ENCODE results near the gene BAAT.

Gene BAAT

GRCh38 chr9:101326501-101326900 is 58.3 kb downstream of the BAAT start:
- no peak overlapping the region for H3K4me3 ChIP-seq (ENCODE audit: low read depth, low read length)
- no peak for TF ChIP-seq CTCF (IDR thresholded peaks at IDR 0.05; ENCODE audit: low read depth, low read length)

- TF ChIP-seq CTCF (IDR thresholded peaks at IDR 0.05; ENCODE audit: low read depth, low read length) = no peak
- no peak overlapping the region for H3K4me3 ChIP-seq (ENCODE audit: low read depth, low read length)
Measured at GRCh38 chr9:101326035-101326434, 58.8 kb downstream of the BAAT start.

- no peak for TF ChIP-seq CTCF (IDR thresholded peaks at IDR 0.05; ENCODE audit: low read depth, low read length)
- H3K4me3 ChIP-seq (ENCODE audit: low read depth, low read length) = no peak overlapping the region
Measured at GRCh38 chr9:101325053-101325452, 59.8 kb downstream of the BAAT start.

GRCh38 chr9:101324245-101324804 is 60.5 kb downstream of the BAAT start:
- TF ChIP-seq CTCF (IDR thresholded peaks at IDR 0.05; ENCODE audit: low read depth, low read length) = no peak
- H3K4me3 ChIP-seq (ENCODE audit: low read depth, low read length) = no peak overlapping the region

- H3K4me3 ChIP-seq (ENCODE audit: low read depth, low read length) = no peak overlapping the region
- TF ChIP-seq CTCF (IDR thresholded peaks at IDR 0.05; ENCODE audit: low read depth, low read length) = no peak
Measured at GRCh38 chr9:101323129-101323528, 61.7 kb downstream of the BAAT start.

- no peak overlapping the region for H3K4me3 ChIP-seq (ENCODE audit: low read depth, low read length)
- TF ChIP-seq CTCF (IDR thresholded peaks at IDR 0.05; ENCODE audit: low read depth, low read length) = no peak
Measured at GRCh38 chr9:101317735-101318134, 67.1 kb downstream of the BAAT start.

GRCh38 chr9:101315112-101315450 is 69.7 kb downstream of the BAAT start:
- no peak for TF ChIP-seq CTCF (IDR thresholded peaks at IDR 0.05; ENCODE audit: low read depth, low read length)
- H3K4me3 ChIP-seq (ENCODE audit: low read depth, low read length) = no peak overlapping the region

Data from WI38 (cell line).